ENCODE results near the gene CHFR.

GRCh38 chr12:132904718-132905328 lies 17.4 kb upstream of the CHFR start:
- TF ChIP-seq CTCF (IDR thresholded peaks at IDR 0.05) (peak in 1 of 3 donors; percentile 13), POLR2A (IDR thresholded peaks at IDR 0.05) (no peak)

Data from lower leg skin (tissue), 3 donors.